GM12864 (cell line): ENCODE measurements around the gene TGOLN2.
"Not testable (repeated sequence)": the region's sequence is repeated elsewhere in the genome, so short reads cannot be mapped to it uniquely, and the experiment has no call there.

Source experiments
- DNase-seq: peaks from one replicate; pipeline ENCODE4 v3.0.0-alpha.2; 2011; ENCODE audit warnings: low read depth
- H3K4me3 ChIP-seq: 2 replicates; pipeline ENCODE4 v1.5.1; 2011; ENCODE audit warnings: mild to moderate bottlenecking, low read depth, low read length, control low read depth
- TF ChIP-seq, protein P1 (sequence below): IDR thresholded peaks from 2 replicates; pipeline ENCODE4 v1.5.1; 2011; ENCODE audit warnings: low read depth, mild to moderate bottlenecking, moderate library complexity, low read length, control low read depth, inconsistent platforms; ENCODE audit errors: missing control alignments

TGOLN2 gene

DNA sequence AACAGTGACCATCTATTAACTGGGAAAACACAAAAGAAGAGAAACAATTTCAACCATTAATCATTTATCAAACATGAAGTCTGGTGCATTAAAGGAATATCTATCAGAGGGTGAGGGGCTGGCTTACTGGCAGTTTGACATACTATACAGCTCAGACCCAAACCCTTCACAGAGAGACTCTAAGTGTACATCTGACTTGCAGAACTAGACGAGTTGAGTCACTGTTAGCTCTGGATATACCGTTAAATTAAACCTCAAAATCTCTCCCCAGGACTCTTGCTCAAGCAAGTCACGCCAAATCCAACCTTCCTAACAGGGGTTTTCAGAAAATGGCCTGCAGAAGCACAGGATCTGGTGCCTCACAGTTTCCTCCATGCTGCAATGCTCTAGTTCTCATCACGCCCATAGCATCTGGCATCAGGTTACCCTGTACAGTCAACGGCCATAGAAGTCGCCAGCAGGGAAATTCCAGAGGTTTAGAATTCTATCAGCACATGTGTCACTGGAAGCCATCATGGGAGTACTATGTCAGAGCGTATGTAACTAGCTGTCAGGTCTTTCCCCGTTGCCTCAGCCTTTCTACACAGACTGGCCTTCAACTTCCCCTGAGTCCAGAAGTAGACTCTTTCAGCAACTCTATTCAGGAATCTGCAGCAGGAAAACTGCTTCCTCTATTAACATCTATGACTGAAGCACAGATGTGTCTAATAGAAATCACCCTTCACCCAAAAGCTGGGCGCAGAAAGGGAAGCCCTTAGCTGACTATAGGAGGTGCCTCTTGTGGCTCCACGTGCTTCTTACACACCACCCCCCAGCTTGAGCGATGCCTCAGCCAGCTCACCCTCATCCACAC lies 9.3 kb downstream of the TGOLN2 start:
- H3K4me3 ChIP-seq, result no peak overlapping the region
- TF ChIP-seq, protein P1, sequence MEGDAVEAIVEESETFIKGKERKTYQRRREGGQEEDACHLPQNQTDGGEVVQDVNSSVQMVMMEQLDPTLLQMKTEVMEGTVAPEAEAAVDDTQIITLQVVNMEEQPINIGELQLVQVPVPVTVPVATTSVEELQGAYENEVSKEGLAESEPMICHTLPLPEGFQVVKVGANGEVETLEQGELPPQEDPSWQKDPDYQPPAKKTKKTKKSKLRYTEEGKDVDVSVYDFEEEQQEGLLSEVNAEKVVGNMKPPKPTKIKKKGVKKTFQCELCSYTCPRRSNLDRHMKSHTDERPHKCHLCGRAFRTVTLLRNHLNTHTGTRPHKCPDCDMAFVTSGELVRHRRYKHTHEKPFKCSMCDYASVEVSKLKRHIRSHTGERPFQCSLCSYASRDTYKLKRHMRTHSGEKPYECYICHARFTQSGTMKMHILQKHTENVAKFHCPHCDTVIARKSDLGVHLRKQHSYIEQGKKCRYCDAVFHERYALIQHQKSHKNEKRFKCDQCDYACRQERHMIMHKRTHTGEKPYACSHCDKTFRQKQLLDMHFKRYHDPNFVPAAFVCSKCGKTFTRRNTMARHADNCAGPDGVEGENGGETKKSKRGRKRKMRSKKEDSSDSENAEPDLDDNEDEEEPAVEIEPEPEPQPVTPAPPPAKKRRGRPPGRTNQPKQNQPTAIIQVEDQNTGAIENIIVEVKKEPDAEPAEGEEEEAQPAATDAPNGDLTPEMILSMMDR, result no peak
- DNase-seq, result no peak

DNA sequence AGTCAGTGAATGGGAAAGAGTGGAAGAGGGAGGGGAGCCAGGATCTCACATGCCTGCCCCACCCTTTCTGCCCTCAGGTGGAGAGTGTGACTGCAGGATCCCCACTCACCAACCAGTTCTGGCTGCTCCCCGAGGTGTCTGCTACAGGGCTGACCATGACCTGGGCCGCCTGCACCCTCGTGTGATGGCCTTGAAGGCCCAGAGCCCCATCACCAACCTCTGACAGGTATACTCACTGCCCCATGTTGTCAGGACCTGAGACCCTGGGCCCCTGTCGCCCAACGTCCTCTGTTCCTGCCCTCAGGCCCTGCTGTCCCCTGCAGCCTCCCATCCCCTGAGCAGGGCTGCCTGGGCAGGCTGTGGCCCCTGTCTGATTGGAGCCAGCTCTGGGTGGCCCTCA lies 11.9 kb downstream of the TGOLN2 start:
- H3K4me3 ChIP-seq, DNase-seq: not testable (repeated sequence)

DNA sequence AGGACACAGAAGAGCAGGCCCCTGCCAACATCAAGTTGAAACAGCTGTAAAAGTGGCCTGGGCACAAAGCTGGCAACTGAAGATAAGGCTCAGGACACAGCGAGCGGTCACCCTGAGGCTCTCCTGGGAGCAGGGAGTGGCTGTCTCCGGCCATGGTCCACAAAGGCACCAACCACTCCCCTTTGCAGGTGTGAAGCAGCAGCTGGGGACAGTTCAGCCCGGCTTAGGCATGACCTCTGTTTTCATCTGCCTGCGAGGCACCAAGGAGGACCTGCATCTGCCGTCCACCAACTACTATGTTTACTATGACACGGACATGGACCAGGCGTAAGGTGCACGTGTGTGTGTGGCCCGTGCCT lies 12.9 kb downstream of the TGOLN2 start:
- H3K4me3 ChIP-seq, result no peak overlapping the region
- no peak for DNase-seq
- TF ChIP-seq, protein P1, result no peak

DNA sequence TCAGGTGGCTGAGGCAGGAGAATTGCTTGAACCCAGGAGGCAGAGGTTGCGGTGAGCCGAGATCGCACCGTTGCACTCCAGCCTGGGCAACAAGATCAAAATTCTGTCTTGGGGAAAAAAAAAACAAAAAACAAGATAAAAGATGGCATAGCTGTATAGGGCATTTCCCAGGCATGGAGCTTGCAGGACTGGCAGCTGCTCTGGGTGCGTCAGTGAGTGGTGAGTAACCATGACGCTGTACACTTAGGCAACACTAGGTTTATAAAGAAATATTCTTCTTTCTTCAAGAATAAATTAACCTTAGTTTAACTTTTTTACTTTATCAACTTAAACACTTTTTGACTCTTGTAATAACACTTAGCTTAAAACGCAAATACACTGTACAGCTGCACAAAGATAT lies 15.4 kb downstream of the TGOLN2 start:
- TF ChIP-seq, protein P1, result no peak
- no peak for DNase-seq
- no peak overlapping the region for H3K4me3 ChIP-seq

DNA sequence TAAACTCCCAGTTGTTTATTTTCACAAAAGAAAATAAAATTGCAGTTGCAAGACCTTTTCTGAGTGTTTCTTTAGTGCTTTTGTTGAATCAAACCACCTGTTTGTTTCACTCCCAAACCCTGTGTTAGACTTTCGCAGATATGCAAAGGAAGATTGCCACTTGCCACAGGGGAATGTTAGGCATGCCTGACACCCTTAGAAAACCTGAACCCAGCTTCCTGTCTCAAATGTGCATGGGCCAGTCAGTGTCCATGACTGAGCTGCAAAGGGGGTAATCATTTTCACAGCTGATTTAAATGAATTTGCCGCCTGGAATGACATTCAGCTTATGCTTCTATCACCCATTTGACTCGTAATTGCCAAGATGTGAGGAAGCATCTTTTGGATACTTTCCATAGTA lies 17.5 kb downstream of the TGOLN2 start:
- no peak overlapping the region for H3K4me3 ChIP-seq
- TF ChIP-seq, protein P1, result no peak
- no peak for DNase-seq

DNA sequence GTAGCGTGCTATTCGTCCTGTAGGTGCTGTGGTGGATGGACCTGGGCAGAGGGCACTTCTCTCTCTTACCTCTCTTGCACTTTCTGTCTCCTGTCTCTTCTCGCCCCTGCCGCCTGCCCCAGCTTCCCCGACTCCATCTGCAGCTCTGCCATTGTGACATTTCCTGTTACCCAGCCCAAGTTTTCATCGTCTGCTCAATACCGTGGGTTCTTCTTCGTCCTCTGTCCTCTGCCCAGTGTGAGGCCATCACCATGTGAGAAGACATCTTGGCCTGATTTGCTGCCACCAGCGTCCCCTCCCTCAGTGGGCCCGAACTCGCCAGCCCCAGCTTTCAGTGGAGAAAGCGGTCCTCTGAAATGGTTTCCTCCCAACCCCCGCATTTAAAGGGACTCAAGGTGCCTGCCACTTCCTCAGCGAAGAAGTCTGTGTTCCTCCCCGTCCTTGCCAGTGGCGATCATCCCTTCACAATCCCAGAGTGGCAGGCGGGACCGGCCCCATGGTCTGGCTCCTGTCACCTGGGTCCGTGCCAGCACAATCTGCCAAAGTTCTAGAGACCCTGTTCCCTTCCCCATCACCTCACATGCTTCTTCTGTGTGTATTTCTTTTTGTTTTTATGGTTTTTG lies 18.0 kb downstream of the TGOLN2 start:
- H3K4me3 ChIP-seq, result no peak overlapping the region
- no peak for DNase-seq
- TF ChIP-seq, protein P1, result no peak

DNA sequence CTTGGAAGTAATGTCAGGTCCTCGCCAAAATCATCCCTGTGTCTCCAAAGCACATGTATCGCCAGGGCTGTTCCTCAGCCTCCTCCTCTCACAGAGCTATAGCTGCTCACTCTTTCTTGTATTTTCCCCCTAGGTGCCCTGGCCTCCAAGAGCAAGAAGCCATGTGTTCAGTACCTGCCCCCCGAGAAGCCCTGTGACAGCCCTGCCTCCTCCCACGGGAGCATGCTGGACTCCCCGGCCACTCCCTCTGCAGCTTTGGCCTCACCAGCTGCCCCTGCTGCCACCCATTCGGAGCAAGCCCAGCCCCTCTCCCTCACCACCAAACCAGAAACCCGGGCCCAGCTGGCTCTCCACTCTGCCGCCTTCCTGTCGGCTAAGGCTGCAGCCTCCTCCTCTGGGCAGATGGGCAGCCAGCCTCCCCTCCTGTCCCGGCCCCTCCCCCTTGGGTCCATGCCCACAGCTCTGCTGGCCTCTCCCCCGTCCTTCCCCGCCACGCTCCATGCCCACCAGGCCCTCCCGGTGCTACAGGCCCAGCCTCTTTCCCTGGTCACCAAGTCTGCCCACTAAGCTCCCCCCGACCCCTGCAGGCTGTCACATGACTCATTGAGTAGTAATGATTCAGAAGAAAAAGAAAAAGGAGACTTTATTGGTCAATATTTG lies 18.8 kb downstream of the TGOLN2 start:
- TF ChIP-seq, protein P1, result no peak
- H3K4me3 ChIP-seq, result no peak overlapping the region
- DNase-seq, result no peak
